Astrocyte (in vitro differentiated cells and primary cell): Measurements from ENCODE around the gene OR2AT4.

Experiments
- EZH2 ChIP-seq: IDR thresholded peaks from 2 replicates; pipeline ENCODE4 v1.6.1; 2012; ENCODE audit warnings: mild to moderate bottlenecking, low read length, inconsistent platforms; ENCODE audit not compliant: insufficient read depth
- TF ChIP-seq, protein P1 (sequence below): IDR thresholded peaks from 2 replicates; pipeline ENCODE4 v1.5.1; 2011; ENCODE audit warnings: low read depth, mild to moderate bottlenecking, inconsistent platforms, low read length, moderate library complexity; ENCODE audit not compliant: insufficient read depth

GRCh38 chr11:75077316-75077715, 19.4 kb downstream of the OR2AT4 start:
- TF ChIP-seq, protein P1, sequence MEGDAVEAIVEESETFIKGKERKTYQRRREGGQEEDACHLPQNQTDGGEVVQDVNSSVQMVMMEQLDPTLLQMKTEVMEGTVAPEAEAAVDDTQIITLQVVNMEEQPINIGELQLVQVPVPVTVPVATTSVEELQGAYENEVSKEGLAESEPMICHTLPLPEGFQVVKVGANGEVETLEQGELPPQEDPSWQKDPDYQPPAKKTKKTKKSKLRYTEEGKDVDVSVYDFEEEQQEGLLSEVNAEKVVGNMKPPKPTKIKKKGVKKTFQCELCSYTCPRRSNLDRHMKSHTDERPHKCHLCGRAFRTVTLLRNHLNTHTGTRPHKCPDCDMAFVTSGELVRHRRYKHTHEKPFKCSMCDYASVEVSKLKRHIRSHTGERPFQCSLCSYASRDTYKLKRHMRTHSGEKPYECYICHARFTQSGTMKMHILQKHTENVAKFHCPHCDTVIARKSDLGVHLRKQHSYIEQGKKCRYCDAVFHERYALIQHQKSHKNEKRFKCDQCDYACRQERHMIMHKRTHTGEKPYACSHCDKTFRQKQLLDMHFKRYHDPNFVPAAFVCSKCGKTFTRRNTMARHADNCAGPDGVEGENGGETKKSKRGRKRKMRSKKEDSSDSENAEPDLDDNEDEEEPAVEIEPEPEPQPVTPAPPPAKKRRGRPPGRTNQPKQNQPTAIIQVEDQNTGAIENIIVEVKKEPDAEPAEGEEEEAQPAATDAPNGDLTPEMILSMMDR = no peak
- no peak for TF ChIP-seq EZH2
